ENCODE measurements around the gene WDR82. TPM values are rescaled to one million over a fixed set of nuclear protein-coding genes. Genes with fewer than 3 reads are reported as not detected.

Gene WDR82
- total and polyA plus RNA-seq, 2 of the 8 experiments (the other 6 are each of a cell fraction or from before 2014, with no cell fraction given), result 33.5 to 82.7 TPM

GRCh38 chr3:52220380-52221026 lies 57.9 kb downstream of the WDR82 start:
- no peak overlapping the region for H3K14ac ChIP-seq (ENCODE audit: insufficient read length)
- no peaks in the 10 kb centered on the region for H3K9me3 ChIP-seq (ENCODE audit: insufficient read depth in 2 of 2, low read depth in 1 of 2, low read length in 1 of 2)
- no peak overlapping the region for H3K4ac ChIP-seq (replicated peaks; ENCODE audit: insufficient read length, low read depth, low read length)
- no peaks in the 10 kb centered on the region for H4K20me1 ChIP-seq (replicated peaks in 1 of 2; ENCODE audit: control insufficient read depth in 1 of 2, insufficient read depth in 2 of 2, low read length in 2 of 2)
- WGBS, 2 experiments (ENCODE audit: extremely low coverage in 1 of 2, insufficient coverage in 1 of 2, insufficient read length in 1 of 2, insufficient replicate concordance in 2 of 2, low coverage in 1 of 2, low lambda C conversion rate in 2 of 2, missing lambda C conversion rate in 1 of 2), result 35% methylated on average over 9 of the region's 9 CpGs; no CpG with 5 or more reads in 1 of the 2 experiments
- POLR2A ChIA-PET (ENCODE audit: partially characterized antibody), result interaction anchor here (1.1 to 2.4 kb wide), 8 partner anchors 11 to 228 kb away, joined by 4 to 7 read pairs (median 6); partner anchors contain the start of genes GLYCTK, PPM1M and TWF2
- H2BK12ac ChIP-seq (ENCODE audit: low read depth, low read length), result no peak overlapping the region
- H2BK5ac ChIP-seq (ENCODE audit: low read depth, low read length), result 0 out of 2 replicates have a peak overlapping the region, but pooled peaks have one; percentile 32
- H3K79me2 ChIP-seq (ENCODE audit: control insufficient read depth in 1 of 2, insufficient read depth in 2 of 2, low read length in 2 of 2), result no peaks in the 10 kb centered on the region
- no peak overlapping the region for H4K8ac ChIP-seq (ENCODE audit: extremely low read depth, insufficient read depth, low read length)
- H4K5ac ChIP-seq (ENCODE audit: insufficient read length, low read depth, low read length), result no peak overlapping the region
- no peak overlapping the region for H3K9ac ChIP-seq (replicated peaks in 1 of 4; ENCODE audit: extremely low read depth in 1 of 4, low read depth in 3 of 4, low read length in 3 of 4)
- H4K91ac ChIP-seq (replicated peaks; ENCODE audit: insufficient read length, low read length), result no peak overlapping the region
- H2BK15ac ChIP-seq (ENCODE audit: low read length), result peak overlapping the region; percentile 61; the same call in 1 of the 2 replicates
- no peak overlapping the region for H3K18ac ChIP-seq (ENCODE audit: extremely low read depth, low read length)
- peak; percentile 58 for FAIRE-seq
- H2BK20ac ChIP-seq (ENCODE audit: low read length), result 0 out of 2 replicates have a peak overlapping the region, but pooled peaks have one; percentile 72
- H3K79me1 ChIP-seq (ENCODE audit: low read depth, low read length), result no peaks in the 10 kb centered on the region
- H3K23ac ChIP-seq (ENCODE audit: insufficient read length), result no peak overlapping the region
- no peak overlapping the region for H3K4me3 ChIP-seq (ENCODE audit: extremely low read depth in 1 of 4, insufficient read depth in 2 of 4, low read depth in 3 of 4, low read length in 4 of 4)
- H2AFZ ChIP-seq (ENCODE audit: low read length), result peak overlapping the region; percentile 97
- no peaks in the 10 kb centered on the region for H3K23me2 ChIP-seq (ENCODE audit: low read depth, low read length)
- DNase-seq (ENCODE audit: low read depth in 1 of 2, low spot score in 2 of 2), result peak in 1 of 2 experiments; percentile 96
- H3K27ac ChIP-seq (ENCODE audit: low read depth, low read length), result no peak overlapping the region
- no peak overlapping the region for H2AK5ac ChIP-seq (ENCODE audit: low read depth, low read length)
- H2BK120ac ChIP-seq (replicated peaks; ENCODE audit: low read depth, low read length), result no peak overlapping the region
- no peak overlapping the region for H3K56ac ChIP-seq (replicated peaks; ENCODE audit: insufficient read length, low read depth, low read length)
- H3K27me3 ChIP-seq (replicated peaks in 1 of 4; ENCODE audit: control insufficient read depth in 3 of 4, extremely low read depth in 1 of 4, insufficient read depth in 3 of 4, low read length in 3 of 4), result no peaks in the 10 kb centered on the region
- H3K4me1 ChIP-seq (replicated peaks in 1 of 4; ENCODE audit: control insufficient read depth in 3 of 4, insufficient read depth in 4 of 4, low read length in 3 of 4), result peaks cover 0 to 3% (median under 1%) of the 10 kb centered on the region in 4 experiments; a peak in 3 of 7 replicates
- 0 out of 4 replicates have a peak overlapping the region, but pooled peaks of 1 of the 2 experiments have one; percentile 33 for H3K4me2 ChIP-seq (ENCODE audit: insufficient read depth in 1 of 2, low read depth in 2 of 2, low read length in 2 of 2)
- CTCF ChIA-PET (ENCODE audit: partially characterized antibody), result interaction anchor here (0.7 to 20.4 kb wide), 55 partner anchors 10 to 253 kb away, joined by 3 to 336 read pairs (median 5); partner anchors contain the start of genes ALAS1, PCBP4, PPM1M and TNNC1
- peaks cover 0 to 1% (median under 1%) of the 10 kb centered on the region in 4 experiments; a peak in 3 of 8 replicates for H3K36me3 ChIP-seq (ENCODE audit: control insufficient read depth in 2 of 4, insufficient read depth in 4 of 4, low read length in 3 of 4)
- TF ChIP-seq CBX5 (IDR thresholded peaks at IDR 0.05; ENCODE audit: low read depth, low read length), result no peak
- peak; percentile 66; the same call in 1 of the 2 replicates for TF ChIP-seq GABPA (IDR thresholded peaks at IDR 0.05; ENCODE audit: borderline replicate concordance, insufficient read depth, low read length)
- no peak for TF ChIP-seq HDAC6 (IDR thresholded peaks at IDR 0.05; ENCODE audit: low read depth, low read length)
- no peak for TF ChIP-seq SAP30 (IDR thresholded peaks at IDR 0.05; ENCODE audit: insufficient read depth, insufficient replicate concordance, low read length)
- TF ChIP-seq NRF1 (IDR thresholded peaks at IDR 0.05; ENCODE audit: low read depth, low read length), result no peak
- TF ChIP-seq JUN (IDR thresholded peaks at IDR 0.05; ENCODE audit: low read depth, low read length), result no peak
- TF ChIP-seq CTCF (IDR thresholded peaks at IDR 0.05; ENCODE audit: control extremely low read depth in 1 of 3, insufficient read depth in 1 of 3, low read depth in 1 of 3, low read length in 3 of 3), result peak in 2 of 3 experiments; percentile 87 to 99; a peak in 3 of 4 replicates
- no peak for TF ChIP-seq ZNF274 (IDR thresholded peaks at IDR 0.05; ENCODE audit: borderline replicate concordance, extremely low read depth, low read length)
- TF ChIP-seq CREB1 (IDR thresholded peaks at IDR 0.05), result 0 out of 2 replicates have a peak, but pooled peaks have one; percentile 34
